Adrenal gland (tissue), 12 donors: ENCODE data around the gene PTPN18. TPM values are rescaled to one million over a fixed set of nuclear protein-coding genes. Genes with fewer than 3 reads are reported as not detected.

Experiments
- DNase-seq, 7 donors: peaks; one replicate each; pipeline ENCODE4 v3.0.0-alpha.2; 2019 to 2020
- H3K27ac ChIP-seq, 5 donors: fragments of 200-600 bp; sonication (generic) in 4 of 5; 1 replicate in 3 of 5; 2 replicates in 2 of 5; pipeline versions ENCODE4 v1.5.1 to v1.8.0; 2016 to 2020; ENCODE audit warnings: mild to moderate bottlenecking in 1 of 5
- H3K27me3 ChIP-seq: fragments of 200-600 bp; 2 replicates; pipeline ENCODE4 v1.8.0; 2021
- H3K36me3 ChIP-seq, 2 donors: fragments of 200-600 bp; replicated peaks in 1 of 2; 1 replicate in 1 of 2; 2 replicates in 1 of 2; pipeline versions ENCODE4 v1.5.1 to v1.8.0; 2018 to 2022
- H3K4me1 ChIP-seq, 2 donors: fragments of 200-600 bp; replicated peaks in 1 of 2; 1 replicate in 1 of 2; 2 replicates in 1 of 2; pipeline versions ENCODE4 v1.5.1 to v1.8.0; 2018 to 2021
- H3K4me3 ChIP-seq, 4 donors: fragments of 200-600 bp; sonication (generic) in 3 of 4; one replicate each; pipeline ENCODE4 v1.5.1; 2016 to 2018
- H3K9me3 ChIP-seq, 3 donors: fragments of 200-600 bp; sonication (generic) in 1 of 3; replicated peaks in 1 of 3; 1 replicate in 2 of 3; 2 replicates in 1 of 3; pipeline versions ENCODE4 v1.5.1 to v1.8.0; 2016 to 2021
- POLR2A ChIP-seq, 2 donors: fragments of 450-650 bp; IDR thresholded peaks; one replicate each; pipeline ENCODE4 v1.6.1; 2017; ENCODE audit warnings: antibody characterized with exemption in 2 of 2, mild to moderate bottlenecking in 2 of 2, moderate library complexity in 1 of 2
- WGBS, 4 donors: extraction: QIAGEN DNeasy Blood & Tissue Kit in 2 of 4; methylation state at CpG; one replicate each; pipeline versions ENCODE4 v1.1.5 to v1.1.7; 2013 to 2017; 5-methylcytosine and 5-hydroxymethylcytosine counted together
- intact Hi-C, 2 donors: fragments of 100-400 bp; cut with DNase I; formaldehyde crosslinking; loops; one replicate each; pipeline versions ENCODE4 v1.14.1 to v1.15.0; 2022 to 2023
- polyA plus RNA-seq, 3 donors: library from polyadenylated mRNA; stranded (reverse); fragments of 200-250 nt in 2 of 3; fragments of 350-450 nt in 1 of 3; fragmentation: Illumina TruSeq in 1 of 3; extraction: RNeasy Lipid Tissue Mini Kit (QIAGEN cat#74804) in 1 of 3; gene quantifications; one replicate each; pipeline ENCODE4 v1.2.3, GENCODE V29; 2013 to 2014
- total RNA-seq, 9 donors: library from RNA; depleted of rRNA in 4 of 9; stranded (reverse); fragments of >200 nt in 4 of 9; fragments of 120-200 nt in 1 of 9; fragmentation: NEBNext Ultra II Directional in 1 of 9; extraction: Animal tissue kit (Norgen Biotek cat#: 25700) in 1 of 9; gene quantifications; one replicate each; pipeline versions ENCODE4 v1.1.0 to v1.2.4, GENCODE V29; 2013 to 2023
- TF ChIP-seq, protein P1 (sequence below), 6 experiments: fragments of 450-650 bp in 4 of 6; fragments of 200-600 bp in 2 of 6; sonication (generic) in 1 of 6; IDR thresholded peaks; 1 replicate in 5 of 6; 2 replicates in 1 of 6; pipeline versions ENCODE4 v1.5.1 to v1.8.0; 2016 to 2021; ENCODE audit warnings: antibody characterized with exemption in 6 of 6, mild to moderate bottlenecking in 2 of 6, moderate library complexity in 1 of 6
- donor health status: healthy with polysubstance abuse.
- donor health status: Bipolar disorder and iron deficiency.
- donor health status: DM: yes; HTN: yes; CAD: no.
- donor health status: DM: no; HTN: no; CAD: no.
- donor health status: DM: no; HTN: no; CAD: no.
- donor health status: DM: yes; HTN: yes; CAD: no.

Gene PTPN18
- total and polyA plus RNA-seq, 12 donors: 7.4 to 74.1 (median 42.1) TPM

GRCh38 chr2:130385709-130386108 is 29.9 kb downstream of the PTPN18 start:
- peak overlapping the region in 1 of 5 donors; percentile 51 for H3K27ac ChIP-seq
- no peak overlapping the region for H3K4me3 ChIP-seq
- WGBS, 4 donors: 72 to 90% (median 73%) methylated on average over 3 of the region's 3 CpGs
- no peaks in the 10 kb centered on the region for H3K36me3 ChIP-seq
- no peaks in the 10 kb centered on the region for H3K27me3 ChIP-seq
- TF ChIP-seq POLR2A (IDR thresholded peaks at IDR 0.05): no peak
- TF ChIP-seq, protein P1, sequence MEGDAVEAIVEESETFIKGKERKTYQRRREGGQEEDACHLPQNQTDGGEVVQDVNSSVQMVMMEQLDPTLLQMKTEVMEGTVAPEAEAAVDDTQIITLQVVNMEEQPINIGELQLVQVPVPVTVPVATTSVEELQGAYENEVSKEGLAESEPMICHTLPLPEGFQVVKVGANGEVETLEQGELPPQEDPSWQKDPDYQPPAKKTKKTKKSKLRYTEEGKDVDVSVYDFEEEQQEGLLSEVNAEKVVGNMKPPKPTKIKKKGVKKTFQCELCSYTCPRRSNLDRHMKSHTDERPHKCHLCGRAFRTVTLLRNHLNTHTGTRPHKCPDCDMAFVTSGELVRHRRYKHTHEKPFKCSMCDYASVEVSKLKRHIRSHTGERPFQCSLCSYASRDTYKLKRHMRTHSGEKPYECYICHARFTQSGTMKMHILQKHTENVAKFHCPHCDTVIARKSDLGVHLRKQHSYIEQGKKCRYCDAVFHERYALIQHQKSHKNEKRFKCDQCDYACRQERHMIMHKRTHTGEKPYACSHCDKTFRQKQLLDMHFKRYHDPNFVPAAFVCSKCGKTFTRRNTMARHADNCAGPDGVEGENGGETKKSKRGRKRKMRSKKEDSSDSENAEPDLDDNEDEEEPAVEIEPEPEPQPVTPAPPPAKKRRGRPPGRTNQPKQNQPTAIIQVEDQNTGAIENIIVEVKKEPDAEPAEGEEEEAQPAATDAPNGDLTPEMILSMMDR (IDR thresholded peaks at IDR 0.05): no peak
- no peak for DNase-seq
- H3K9me3 ChIP-seq: no peaks in the 10 kb centered on the region
- intact Hi-C loops: no loop called here
- peaks cover 0 to 7% of the 10 kb centered on the region in 2 donors for H3K4me1 ChIP-seq

DNA sequence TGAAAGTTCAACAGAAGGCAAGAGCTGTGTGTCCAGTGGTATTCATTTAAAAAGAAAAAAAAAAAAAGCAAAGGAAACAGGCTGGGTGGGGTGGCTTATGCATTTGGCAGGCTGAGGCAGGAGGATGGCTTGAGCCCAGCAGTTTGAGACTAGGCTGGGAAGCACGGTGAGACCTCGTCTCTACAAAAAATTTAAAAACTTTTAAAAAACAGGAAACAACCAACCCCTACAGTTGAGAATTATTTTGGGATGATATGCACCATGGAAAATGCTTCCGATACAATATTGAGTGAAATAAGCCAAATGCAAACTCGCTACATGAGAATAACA is 31.2 kb downstream of the PTPN18 start:
- no peaks in the 10 kb centered on the region for H3K36me3 ChIP-seq
- WGBS, 4 donors: 57 to 69% (median 61%) methylated on average over 4 of the region's 4 CpGs
- TF ChIP-seq POLR2A (IDR thresholded peaks at IDR 0.05): no peak
- TF ChIP-seq, protein P1 (IDR thresholded peaks at IDR 0.05): no peak
- H3K9me3 ChIP-seq: no peaks in the 10 kb centered on the region
- H3K4me3 ChIP-seq: no peak overlapping the region
- peak overlapping the region in 1 of 5 donors; percentile 38 for H3K27ac ChIP-seq
- H3K4me1 ChIP-seq: peaks cover 0 to 13% of the 10 kb centered on the region in 2 donors
- no peak for DNase-seq
- intact Hi-C loops: no loop called here
- H3K27me3 ChIP-seq: no peaks in the 10 kb centered on the region

DNA sequence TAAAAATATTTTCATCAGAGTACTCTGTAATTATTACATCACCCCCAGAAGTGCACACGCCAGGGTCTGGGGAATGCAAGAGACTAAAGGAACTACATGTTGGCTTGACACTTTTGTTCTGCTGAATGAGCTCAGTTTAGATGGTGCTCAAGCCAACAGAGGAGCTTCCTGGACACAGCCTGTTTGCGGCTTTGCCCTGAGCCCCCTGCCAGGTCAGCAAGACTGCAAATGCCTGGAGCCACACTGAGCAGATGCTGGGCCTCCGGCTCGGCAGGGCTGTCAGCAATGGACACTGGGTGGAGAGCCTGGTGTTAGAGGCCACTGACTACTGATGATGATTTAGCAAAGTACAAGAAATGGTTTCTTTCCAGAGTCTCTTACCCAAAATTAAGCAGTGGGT is 31.9 kb downstream of the PTPN18 start:
- WGBS, 4 donors: 62 to 70% (median 68%) methylated on average over 3 to 4 of the region's 4 CpGs
- H3K9me3 ChIP-seq: no peaks in the 10 kb centered on the region
- H3K27me3 ChIP-seq: no peaks in the 10 kb centered on the region
- H3K36me3 ChIP-seq: no peaks in the 10 kb centered on the region
- intact Hi-C loops: no loop called here
- TF ChIP-seq POLR2A (IDR thresholded peaks at IDR 0.05): no peak
- TF ChIP-seq, protein P1 (IDR thresholded peaks at IDR 0.05): no peak
- H3K27ac ChIP-seq: peak overlapping the region in 2 of 5 donors; percentile 36 to 38
- peaks cover 0 to 16% of the 10 kb centered on the region in 2 donors for H3K4me1 ChIP-seq
- no peak for DNase-seq
- H3K4me3 ChIP-seq: no peak overlapping the region

- 70 to 73% (median 72%) methylated on average over 8 of the region's 8 CpGs for WGBS, 4 donors
- H3K9me3 ChIP-seq: no peaks in the 10 kb centered on the region
- TF ChIP-seq, protein P1 (IDR thresholded peaks at IDR 0.05): no peak
- TF ChIP-seq POLR2A (IDR thresholded peaks at IDR 0.05): no peak
- H3K27ac ChIP-seq: peak overlapping the region in 2 of 5 donors; percentile 36 to 38
- no peaks in the 10 kb centered on the region for H3K27me3 ChIP-seq
- DNase-seq: no peak
- H3K4me1 ChIP-seq: peaks cover 0 to 16% of the 10 kb centered on the region in 2 donors
- intact Hi-C loops: no loop called here
- H3K4me3 ChIP-seq: no peak overlapping the region
- no peaks in the 10 kb centered on the region for H3K36me3 ChIP-seq
Observed at GRCh38 chr2:130388221-130388907, 32.5 kb downstream of the PTPN18 start.
